Skeletal muscle satellite cell (primary cell): Measurements from ENCODE around the gene ALCAM.

Experiments used
- H3K27me3 ChIP-seq: 2 replicates; pipeline ENCODE4 v1.7.0; 2013; ENCODE audit warnings: low read length; ENCODE audit not compliant: control insufficient read depth, insufficient read depth
- H3K36me3 ChIP-seq: 2 replicates; pipeline ENCODE4 v1.7.0; 2013; ENCODE audit warnings: mild to moderate bottlenecking, control low read depth, low read length; ENCODE audit not compliant: insufficient read depth
- H3K4me1 ChIP-seq: 2 replicates; pipeline ENCODE4 v1.7.0; 2013; ENCODE audit warnings: low read length; ENCODE audit not compliant: control insufficient read depth, insufficient read depth
- H3K4me2 ChIP-seq: 2 replicates; pipeline ENCODE4 v1.7.0; 2013; ENCODE audit warnings: mild to moderate bottlenecking, low read length
- H3K4me3 ChIP-seq: 2 replicates; pipeline ENCODE4 v1.7.0; 2013; ENCODE audit warnings: low read length
- H3K9ac ChIP-seq: 2 replicates; pipeline ENCODE4 v1.7.0; 2013; ENCODE audit warnings: mild to moderate bottlenecking, low read depth, low read length, moderate library complexity
- H3K9me3 ChIP-seq: replicated peaks from 2 replicates; pipeline ENCODE4 v1.7.0; 2013; ENCODE audit warnings: mild to moderate bottlenecking, control low read depth, low read length

The ALCAM gene

GRCh38 chr3:105359098-105359762 is 7.5 kb upstream of the ALCAM start:
- H3K4me2 ChIP-seq: peak overlapping the region; percentile 40
- no peaks in the 10 kb centered on the region for H3K27me3 ChIP-seq
- no peaks in the 10 kb centered on the region for H3K9me3 ChIP-seq
- H3K36me3 ChIP-seq: no peaks in the 10 kb centered on the region
- H3K4me3 ChIP-seq: no peak overlapping the region
- H3K9ac ChIP-seq: no peak overlapping the region
- peaks cover 73% of the 10 kb centered on the region for H3K4me1 ChIP-seq

- Histone ChIP-seq H3K9ac (no peak overlapping the region), H3K4me2 (no peak overlapping the region), H3K9me3 (no peaks in the 10 kb centered on the region), H3K4me1 (peaks cover 73% of the 10 kb centered on the region), H3K4me3 (no peak overlapping the region), H3K36me3 (no peaks in the 10 kb centered on the region), H3K27me3 (no peaks in the 10 kb centered on the region)
Measured at GRCh38 chr3:105360003-105360402, 6.7 kb upstream of the ALCAM start.

GRCh38 chr3:105362021-105362665 is 4.6 kb upstream of the ALCAM start:
- Histone ChIP-seq H3K4me3 (no peak overlapping the region), H3K36me3 (no peaks in the 10 kb centered on the region), H3K4me1 (peaks cover 70% of the 10 kb centered on the region), H3K4me2 (peak overlapping the region; percentile 64), H3K9me3 (no peaks in the 10 kb centered on the region), H3K27me3 (no peaks in the 10 kb centered on the region), H3K9ac (peak overlapping the region; percentile 64)

GRCh38 chr3:105364128-105364527 is 2.6 kb upstream of the ALCAM start:
- Histone ChIP-seq H3K4me3 (peak overlapping the region; percentile 72), H3K9ac (peak overlapping the region; percentile 87), H3K4me2 (peak overlapping the region; percentile 89), H3K36me3 (no peaks in the 10 kb centered on the region), H3K9me3 (no peaks in the 10 kb centered on the region), H3K4me1 (peaks cover 64% of the 10 kb centered on the region), H3K27me3 (no peaks in the 10 kb centered on the region)

GRCh38 chr3:105365081-105365390 is 1.7 kb upstream of the ALCAM start:
- H3K4me2 ChIP-seq: peak overlapping the region; percentile 89
- no peaks in the 10 kb centered on the region for H3K36me3 ChIP-seq
- no peaks in the 10 kb centered on the region for H3K27me3 ChIP-seq
- no peaks in the 10 kb centered on the region for H3K9me3 ChIP-seq
- peaks cover 55% of the 10 kb centered on the region for H3K4me1 ChIP-seq
- peak overlapping the region; percentile 87 for H3K9ac ChIP-seq
- H3K4me3 ChIP-seq: peak overlapping the region; percentile 72

- Histone ChIP-seq H3K4me3 (peak overlapping the region; percentile 72), H3K4me1 (peaks cover 50% of the 10 kb centered on the region), H3K9me3 (no peaks in the 10 kb centered on the region), H3K4me2 (peak overlapping the region; percentile 89), H3K36me3 (no peaks in the 10 kb centered on the region), H3K27me3 (no peaks in the 10 kb centered on the region), H3K9ac (peak overlapping the region; percentile 87)
Measured at GRCh38 chr3:105365391-105366325, 1.1 kb upstream of the ALCAM start.

GRCh38 chr3:105367063-105367405 is 325 bp downstream of the ALCAM start:
- H3K4me3 ChIP-seq: peak overlapping the region; percentile 91
- H3K4me2 ChIP-seq: peak overlapping the region; percentile 93
- H3K27me3 ChIP-seq: no peaks in the 10 kb centered on the region
- peaks cover 47% of the 10 kb centered on the region for H3K4me1 ChIP-seq
- H3K36me3 ChIP-seq: no peaks in the 10 kb centered on the region
- peak overlapping the region; percentile 94 for H3K9ac ChIP-seq
- no peaks in the 10 kb centered on the region for H3K9me3 ChIP-seq

GRCh38 chr3:105367406-105368213 is 901 bp downstream of the ALCAM start:
- no peaks in the 10 kb centered on the region for H3K9me3 ChIP-seq
- H3K9ac ChIP-seq: peak overlapping the region; percentile 94
- H3K4me3 ChIP-seq: peak overlapping the region; percentile 91
- peak overlapping the region; percentile 93 for H3K4me2 ChIP-seq
- no peaks in the 10 kb centered on the region for H3K27me3 ChIP-seq
- no peaks in the 10 kb centered on the region for H3K36me3 ChIP-seq
- H3K4me1 ChIP-seq: peaks cover 46% of the 10 kb centered on the region

- H3K27me3 ChIP-seq: no peaks in the 10 kb centered on the region
- peak overlapping the region; percentile 94 for H3K9ac ChIP-seq
- peak overlapping the region; percentile 91 for H3K4me3 ChIP-seq
- H3K36me3 ChIP-seq: no peaks in the 10 kb centered on the region
- no peaks in the 10 kb centered on the region for H3K9me3 ChIP-seq
- peaks cover 36% of the 10 kb centered on the region for H3K4me1 ChIP-seq
- peak overlapping the region; percentile 93 for H3K4me2 ChIP-seq
Measured at GRCh38 chr3:105368566-105369499, 2.1 kb downstream of the ALCAM start.

- Histone ChIP-seq H3K9ac (peak overlapping the region; percentile 94), H3K27me3 (no peaks in the 10 kb centered on the region), H3K4me1 (peaks cover 27% of the 10 kb centered on the region), H3K4me3 (peak overlapping the region; percentile 91), H3K9me3 (no peaks in the 10 kb centered on the region), H3K4me2 (peak overlapping the region; percentile 93), H3K36me3 (peaks cover 1% of the 10 kb centered on the region)
Measured at GRCh38 chr3:105369500-105370371, 3.0 kb downstream of the ALCAM start.
